GM19351 (cell line): ENCODE data around the gene ITSN2.
"Not testable (repeated sequence)": the region's sequence is repeated elsewhere in the genome, so short reads cannot be mapped to it uniquely, and the experiment has no call there.

Source experiments
- ATAC-seq: cut with Tn5 transposase; IDR thresholded peaks from one replicate; pipeline ENCODE4 v1.9.1; 2021; ENCODE audit warnings: mild to moderate bottlenecking, moderate library complexity; ENCODE audit not compliant: unreplicated experiment

The ITSN2 gene

DNA sequence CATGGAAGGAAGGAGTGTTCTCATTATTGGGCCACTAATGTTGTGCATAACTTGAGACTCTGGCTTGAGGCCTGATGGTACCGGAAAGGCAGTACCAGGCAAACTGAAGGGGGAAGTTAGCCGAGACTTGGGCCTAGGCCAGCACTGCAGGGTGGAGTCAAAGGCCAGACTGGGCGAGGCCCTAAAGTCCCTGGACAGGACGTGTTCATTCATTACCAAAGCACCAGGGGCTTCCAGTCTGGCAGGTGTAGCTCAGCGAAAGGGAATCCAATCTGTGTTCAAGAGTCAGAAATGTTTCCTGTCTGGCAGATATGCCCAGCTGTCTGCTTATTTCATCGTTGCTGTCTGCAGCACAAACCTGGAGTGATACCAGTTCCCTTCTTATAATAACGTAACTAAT, 4.7 kb upstream of the ITSN2 start:
- no peak for ATAC-seq

DNA sequence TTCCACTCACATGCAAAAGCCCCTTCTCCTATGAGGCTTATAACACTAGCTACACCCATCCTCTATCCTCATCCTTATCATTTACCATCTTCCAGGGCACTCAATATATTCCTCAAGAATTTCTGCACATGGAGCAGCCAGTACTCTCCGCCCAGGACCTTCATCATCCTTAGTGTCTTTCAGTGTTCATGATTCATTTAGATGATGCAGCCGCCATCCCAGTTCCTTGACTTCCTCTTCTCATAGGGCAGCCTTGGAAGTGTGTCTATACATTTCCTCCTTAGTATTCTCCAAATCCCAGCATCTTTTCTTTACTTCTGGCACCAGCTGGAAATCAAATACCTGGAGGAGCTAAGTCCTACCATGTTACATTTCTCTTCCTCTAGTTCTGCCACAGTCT, 3.0 kb upstream of the ITSN2 start:
- ATAC-seq, result no peak

DNA sequence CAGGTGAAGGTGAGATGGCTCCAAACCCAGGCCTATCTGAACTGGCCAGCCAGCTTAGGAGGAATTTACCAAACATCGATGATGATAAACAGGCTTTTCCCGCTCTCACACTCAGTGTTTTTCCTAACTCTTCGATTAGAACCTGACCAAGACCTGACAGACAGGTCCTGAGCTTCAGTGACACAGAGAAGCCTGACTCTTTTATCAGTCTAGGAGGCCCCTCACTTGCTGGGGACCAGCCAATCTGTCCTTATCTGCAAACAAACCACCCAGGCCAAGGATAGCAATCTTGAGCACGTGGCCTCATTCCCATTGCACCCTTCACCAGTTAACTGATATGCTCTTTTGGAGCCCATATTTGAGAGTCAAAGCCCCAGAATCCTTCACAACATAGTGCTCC, 1.9 kb upstream of the ITSN2 start:
- no peak for ATAC-seq

DNA sequence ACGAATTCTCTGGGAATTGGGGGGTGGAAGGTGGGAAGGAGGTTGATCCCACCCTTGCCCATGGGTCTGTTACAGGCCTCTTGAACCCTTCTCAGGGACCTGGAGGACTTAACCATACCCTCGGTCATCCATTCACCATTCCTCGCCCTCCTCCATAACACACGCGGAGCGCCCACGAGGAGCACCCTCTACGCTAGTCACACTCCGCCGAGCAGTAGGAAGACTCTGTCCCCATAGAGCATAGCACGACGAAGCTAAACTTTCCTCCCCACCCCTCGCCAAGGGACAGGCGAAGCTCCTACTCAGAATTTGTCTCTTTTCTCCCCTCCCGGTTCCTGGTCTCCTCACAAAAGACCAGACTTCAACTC, 611 bp upstream of the ITSN2 start:
- no peak for ATAC-seq

DNA sequence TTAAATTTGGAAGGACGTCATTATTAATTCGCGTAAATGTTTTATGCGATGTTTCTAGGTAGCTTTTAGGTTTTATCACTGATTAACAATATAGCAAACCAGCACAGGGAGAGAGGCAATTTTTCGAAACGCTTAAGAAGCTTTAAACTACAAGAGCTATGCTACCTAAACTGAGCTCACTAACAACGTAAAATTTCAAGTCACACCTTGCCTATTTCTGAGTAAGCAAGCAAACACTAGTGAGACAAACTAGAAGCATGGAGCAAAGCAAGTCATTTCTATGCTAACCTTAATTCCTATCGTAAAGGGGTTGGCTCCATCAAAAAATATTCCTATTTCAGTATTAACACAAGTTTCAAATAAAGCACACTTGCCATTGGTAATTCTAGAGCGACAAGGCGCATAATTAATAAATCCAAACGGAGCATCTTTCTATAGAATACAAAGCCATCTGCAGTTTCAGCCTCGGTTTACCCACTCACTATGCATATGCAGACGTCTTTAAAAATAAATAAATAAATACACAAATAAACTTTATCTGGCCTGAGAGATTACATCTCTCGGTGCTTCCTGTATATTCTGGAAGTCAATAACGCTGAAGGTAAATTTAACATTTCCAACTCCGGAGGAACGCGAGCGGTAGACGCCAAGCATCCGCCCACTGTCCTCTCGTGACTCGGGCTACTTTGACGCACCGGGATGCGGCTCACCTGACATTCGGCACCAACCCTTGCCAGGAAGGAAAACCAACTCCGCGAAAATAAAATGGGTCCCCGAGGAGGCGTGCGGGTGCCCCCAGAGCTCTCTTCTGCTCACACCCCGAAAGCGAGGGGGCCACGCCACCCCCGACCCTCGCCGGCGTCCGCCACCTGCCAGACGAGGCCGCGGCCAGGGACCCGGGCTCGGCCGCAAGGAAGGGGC, 947 bp downstream of the ITSN2 start:
- peak; percentile 21 for ATAC-seq

DNA sequence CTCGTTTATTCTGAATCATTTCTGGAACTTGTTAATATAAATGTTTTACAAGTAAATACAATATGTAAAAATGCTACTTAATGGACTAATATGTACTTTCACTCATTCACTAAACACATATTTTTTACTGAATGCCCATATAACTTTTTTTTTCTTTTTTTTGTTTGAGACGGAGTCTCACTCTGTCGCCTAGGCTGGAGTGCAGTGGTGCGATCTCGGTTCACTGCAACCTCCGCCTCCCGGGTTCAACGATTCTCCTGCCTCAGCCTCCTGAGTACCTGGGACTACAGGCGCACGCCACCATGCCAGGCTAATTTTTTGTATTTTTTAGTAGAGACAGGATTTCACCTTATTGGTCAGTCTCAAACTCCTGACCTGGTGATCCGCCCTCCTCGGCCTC, 2.6 kb downstream of the ITSN2 start:
- ATAC-seq, result not testable (repeated sequence)

DNA sequence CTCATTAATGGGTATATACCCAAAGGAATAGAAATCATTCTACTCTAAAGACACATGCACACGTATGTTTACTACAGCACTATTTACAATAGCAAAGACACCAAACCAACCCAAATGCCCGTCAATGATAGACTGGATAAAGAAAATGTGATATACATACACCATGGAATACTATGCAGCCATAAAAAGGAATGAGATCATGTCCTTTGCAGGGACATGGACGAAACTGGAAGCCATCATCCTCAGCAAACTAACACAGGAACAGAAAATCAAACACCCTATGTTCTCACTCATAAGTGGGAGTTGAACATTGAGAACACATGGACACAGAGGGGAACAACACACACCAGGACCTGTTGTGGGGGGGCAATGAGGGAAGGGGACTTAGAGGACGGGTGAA, 3.2 kb downstream of the ITSN2 start:
- ATAC-seq, result not testable (repeated sequence)

DNA sequence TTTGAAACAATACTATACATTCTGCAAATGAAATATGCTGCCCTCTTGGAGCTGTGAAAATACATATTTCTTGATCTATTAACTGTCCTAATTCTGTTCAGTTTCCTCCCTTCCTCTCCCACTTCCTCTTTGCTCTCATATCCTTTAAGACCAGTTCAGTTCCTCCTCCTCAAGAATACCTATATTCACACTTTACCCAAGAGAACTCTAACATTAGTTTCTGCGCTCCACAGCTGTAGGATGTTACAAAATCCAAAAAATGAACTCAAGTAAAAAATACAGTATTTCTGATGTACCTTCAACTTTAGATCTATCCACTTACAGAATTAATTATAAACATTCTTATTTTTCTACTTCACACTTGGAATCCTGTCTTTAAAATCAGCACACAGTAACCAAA, 5.4 kb downstream of the ITSN2 start:
- no peak for ATAC-seq

DNA sequence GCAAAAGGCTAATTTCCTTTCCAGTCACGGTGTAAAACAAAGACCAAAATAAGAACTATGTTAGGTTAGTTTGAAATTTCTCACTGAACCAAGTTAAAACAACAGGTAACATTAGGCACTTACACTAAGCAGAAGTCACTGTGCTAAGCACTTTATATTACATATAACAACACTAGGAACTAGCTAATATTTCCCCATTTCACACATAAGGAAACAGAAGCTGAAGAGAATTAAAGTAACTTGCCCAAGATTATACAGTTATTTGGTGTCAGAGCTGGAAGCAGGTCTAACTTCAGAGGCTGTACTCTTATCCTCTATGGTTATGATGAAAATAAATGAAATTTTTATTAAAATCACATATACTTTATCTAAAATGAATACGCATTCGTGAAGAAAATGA, 5.9 kb downstream of the ITSN2 start:
- no peak for ATAC-seq

DNA sequence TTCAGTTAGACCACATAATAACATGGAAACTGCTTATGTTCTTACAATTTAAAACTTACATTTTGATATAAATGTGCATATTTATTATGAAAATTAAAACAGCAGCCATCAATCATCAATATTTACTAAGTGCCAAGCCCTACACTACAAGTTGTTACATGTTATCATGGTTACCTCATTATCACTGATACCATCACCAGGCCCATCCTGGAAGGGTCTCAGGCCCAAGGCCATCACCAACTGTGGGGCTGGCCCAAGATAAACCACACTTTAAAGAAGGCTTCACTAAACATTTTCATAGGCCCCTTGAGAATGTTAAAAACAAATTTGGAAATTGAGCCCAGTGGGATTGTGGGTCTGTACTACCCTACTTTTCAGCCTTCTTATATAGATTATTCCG, 6.4 kb downstream of the ITSN2 start:
- no peak for ATAC-seq

DNA sequence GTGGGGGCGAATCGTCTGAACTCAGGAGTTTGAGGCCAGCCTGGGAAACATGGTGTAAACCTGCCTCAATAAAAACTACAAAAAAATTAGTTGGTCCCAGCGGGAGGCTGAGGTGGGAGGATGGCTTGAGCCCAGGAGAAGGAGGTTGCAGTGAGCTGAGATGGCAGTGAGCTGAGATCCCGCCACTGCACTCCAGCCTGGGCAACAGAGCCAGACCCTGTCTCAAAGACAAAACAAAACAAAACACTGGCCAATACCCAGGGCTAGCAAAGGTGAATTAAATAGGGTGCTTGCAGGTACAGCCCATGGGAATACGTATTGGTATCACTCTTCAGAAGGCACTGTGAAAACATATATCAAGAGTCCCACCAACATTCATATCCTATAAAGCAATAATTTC, 7.0 kb downstream of the ITSN2 start:
- no peak for ATAC-seq

DNA sequence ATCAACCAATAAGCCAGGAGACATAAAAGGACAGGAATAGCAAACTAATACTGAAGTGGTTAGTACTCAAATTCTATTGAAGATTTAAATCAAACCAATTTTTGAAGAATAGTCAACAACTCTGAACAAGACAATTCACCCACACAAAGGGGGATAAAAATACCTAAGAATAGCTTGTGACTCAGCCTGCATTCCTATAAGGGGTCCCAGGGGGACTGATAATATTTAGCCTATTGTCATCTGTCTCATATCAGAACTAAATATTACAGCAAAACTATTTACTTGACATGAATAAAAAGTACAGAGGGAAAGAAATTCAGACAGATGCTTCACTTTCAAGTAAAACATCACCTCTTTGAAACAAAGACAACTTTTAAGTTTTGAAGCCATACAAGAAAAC, 7.7 kb downstream of the ITSN2 start:
- no peak for ATAC-seq

DNA sequence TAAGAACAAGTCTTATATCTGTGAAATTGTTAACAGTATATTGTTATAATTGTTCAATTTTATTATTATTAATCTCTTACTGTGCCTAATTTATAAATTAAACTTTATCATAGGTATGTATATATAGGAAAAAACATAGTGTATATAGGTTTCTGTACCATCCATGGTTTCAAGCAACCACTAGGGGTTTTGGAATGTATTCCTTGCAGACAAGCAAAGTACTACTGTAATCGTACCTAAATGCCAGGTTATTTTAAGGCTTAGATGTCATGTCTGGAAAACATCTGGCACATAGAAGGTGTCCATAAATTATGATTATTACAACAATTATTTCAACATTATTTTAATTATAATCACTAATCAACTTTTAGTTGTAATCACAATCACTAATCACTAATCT, 8.4 kb downstream of the ITSN2 start:
- no peak for ATAC-seq

DNA sequence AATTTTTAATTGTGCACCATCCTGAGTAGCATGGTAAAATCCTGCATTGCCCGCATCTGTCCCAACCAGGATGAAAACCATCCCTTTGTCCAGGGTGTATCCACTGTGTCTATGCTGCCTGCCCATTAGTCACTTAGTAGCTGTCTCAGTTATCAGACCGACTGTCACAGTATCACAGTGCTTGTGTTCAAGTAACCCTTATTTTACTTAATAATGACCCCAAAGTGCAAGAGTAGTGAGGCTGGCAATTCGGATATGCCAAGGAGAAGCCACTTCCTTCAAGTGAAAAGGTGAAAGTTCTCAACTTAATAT, 8.8 kb downstream of the ITSN2 start:
- ATAC-seq, result no peak

DNA sequence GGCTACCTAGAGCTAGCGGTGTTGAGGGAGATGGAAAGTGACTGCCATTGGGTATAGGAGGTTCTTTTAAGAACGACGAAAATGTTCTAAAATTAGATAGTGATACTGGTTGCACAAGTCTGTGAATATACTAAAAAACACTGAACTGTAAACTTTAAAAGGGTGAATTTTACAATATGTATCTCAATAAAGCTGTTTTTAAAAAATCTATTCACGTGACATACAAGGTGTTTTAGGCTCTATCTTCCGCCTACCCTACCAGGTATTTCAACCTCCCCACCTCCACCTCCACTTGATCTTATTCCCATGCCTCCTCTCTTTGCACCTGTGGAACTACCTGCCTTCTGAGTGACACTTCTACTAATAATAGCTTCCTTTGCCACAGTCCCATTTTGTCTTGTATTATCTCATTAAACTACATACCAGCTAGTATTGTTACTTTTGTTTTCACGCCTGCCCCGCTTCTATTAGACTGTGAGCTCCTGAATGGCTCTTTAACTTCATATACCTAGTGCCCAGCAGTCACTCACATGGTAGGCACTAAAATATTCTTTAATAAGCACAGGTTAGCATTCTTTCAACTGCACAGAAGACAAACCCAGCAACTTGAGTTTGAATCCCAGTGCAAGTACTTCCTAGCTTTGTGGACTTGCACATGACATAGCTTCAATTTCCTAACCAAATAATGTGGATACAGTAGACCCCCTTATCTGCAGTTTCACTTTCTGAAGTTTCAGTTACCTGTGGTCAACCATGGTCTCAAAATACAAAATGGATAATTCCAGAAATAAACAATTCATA, 9.3 kb downstream of the ITSN2 start:
- ATAC-seq, result peak; percentile 42

DNA sequence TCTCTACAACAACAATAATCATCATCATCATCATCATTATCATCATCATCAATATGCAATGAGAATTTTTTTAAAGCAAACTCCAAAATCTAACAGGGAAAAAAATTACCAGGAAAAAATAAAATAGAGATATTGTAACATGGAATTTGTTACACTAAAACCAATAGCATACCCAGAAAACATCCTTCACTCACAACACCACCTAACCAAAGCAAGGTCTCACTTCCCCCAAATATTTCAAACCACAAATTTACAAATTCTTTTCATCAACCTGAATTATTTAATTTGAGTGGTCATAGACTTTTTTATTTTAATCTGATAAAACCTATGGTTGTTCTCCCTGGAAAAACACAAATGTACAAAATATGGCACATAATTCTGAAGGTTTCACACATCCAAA, 11.2 kb downstream of the ITSN2 start:
- ATAC-seq, result no peak

DNA sequence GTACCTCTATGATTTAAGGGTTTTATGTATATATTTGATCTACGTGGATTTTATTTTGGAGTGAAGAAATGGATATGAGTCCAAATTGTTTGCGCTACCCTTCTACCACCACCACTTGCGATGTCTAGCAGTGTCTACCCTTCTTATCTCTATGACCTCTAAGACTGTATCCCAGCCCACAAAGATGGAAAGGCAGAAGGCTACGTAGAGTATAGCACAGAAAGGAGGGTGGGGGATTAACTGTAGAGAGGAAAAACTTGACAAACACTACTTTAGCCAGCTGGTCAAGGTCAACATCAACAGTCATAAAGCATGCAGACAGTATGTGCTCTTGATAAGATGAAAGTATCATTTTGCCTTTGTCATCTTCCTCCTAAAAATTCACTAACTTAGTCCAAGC, 14.4 kb downstream of the ITSN2 start:
- no peak for ATAC-seq

DNA sequence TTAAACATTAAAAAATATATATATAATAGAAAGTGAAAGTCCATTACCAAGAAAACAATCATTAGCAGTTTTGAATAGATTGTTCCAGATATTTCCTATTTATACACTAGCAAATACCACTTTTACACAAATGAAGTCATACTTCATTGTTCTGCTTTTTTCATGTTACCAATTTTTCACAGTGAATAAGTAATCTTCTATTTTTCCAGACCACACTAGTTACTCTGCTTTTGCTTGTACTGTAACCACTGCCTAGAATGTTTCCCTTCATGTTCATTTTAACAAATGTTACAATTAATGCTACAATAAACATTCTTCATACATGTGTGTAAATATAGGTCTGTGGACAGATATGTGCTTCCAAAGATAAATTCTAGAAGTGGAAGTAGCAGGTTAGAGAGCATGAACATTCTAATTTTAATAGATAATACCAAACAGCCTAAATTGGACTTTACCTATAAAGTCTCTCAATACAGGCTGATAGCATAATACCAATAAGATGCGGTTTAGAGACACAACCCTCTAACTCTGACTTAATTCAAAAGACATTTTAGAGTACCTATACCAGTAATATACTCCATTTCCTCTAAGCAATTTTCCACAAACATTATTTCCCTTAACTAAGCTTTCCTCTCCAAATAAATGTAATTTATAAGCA, 17.0 kb downstream of the ITSN2 start:
- ATAC-seq, result peak; percentile 63

DNA sequence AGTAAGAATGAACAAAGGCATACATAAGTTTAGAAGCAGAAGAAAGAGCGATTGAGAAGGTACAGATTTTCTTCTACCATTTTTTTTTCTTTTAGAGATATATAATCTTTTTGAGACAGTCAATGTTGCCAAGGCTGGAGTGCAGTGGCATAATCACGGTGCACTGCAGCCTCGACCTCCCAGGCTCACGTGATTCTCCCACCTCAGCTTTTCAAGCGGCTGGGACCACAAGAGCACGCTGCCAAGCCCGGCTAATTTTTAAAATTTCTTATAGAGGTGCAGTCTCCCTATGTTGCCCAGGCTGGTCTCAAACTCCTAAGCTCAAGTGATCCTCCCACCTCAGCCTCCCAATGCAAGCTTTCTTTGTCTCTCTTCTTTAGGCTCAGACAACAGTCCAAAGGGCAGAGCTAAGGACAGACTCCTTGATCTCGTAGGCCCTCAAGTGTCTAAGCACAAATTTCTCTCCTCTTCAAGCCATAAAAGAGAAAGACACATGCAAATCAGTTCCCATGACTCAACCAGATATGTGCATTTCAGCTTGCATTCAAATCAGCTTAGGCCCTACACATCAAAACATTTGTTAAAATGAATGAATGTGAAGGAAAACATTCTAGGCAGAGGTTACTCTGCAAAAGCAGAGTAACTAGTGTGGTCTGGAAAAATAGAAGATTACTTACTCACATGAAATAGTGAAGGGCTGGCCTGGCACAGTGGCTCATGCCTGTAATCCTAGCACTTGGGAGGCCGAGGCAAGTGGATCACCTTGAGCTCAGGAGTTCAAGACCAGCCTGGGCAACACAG, 18.0 kb downstream of the ITSN2 start:
- peak; percentile 65 for ATAC-seq

DNA sequence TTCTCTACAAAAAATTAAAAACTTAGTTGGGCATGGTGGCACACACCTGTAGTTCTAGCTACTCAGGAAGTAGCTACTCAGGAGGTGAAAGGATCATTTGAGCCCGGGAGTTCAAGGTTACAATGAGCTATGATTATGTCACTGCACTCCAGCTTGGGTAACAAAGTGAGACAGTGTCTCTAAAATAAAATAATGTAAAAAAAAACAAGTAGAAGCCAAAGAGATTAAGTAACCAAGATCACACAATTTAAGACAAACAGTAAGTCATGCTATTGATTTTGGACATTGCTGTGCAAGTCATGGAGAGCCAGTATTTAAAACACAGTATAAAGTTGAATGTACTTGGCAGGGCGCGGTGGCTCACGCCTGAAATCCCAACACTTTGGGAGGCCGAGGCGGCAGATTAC, 20.5 kb downstream of the ITSN2 start:
- ATAC-seq, result no peak

DNA sequence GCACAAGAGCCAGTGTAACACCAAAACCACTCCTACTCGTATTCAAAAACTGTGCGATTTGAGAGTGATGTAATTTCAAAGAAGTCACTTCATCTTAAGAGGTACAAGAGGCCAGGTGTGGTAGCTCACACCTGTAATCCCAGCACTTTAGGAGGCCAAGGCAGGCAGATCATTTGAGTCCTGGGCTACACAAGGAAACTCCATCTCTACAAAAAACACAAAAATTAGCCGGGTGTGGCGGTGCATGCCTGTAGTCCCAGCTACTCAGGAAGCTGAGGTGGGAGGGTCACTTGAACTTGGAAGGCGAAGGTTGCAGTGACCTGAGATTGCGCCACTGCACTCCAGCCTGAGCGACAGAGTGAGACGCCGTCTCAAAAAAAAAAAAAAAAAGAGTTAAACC, 21.2 kb downstream of the ITSN2 start:
- ATAC-seq, result not testable (repeated sequence)
